Measurements from ENCODE around the gene KCNJ9. TPM values are rescaled to one million over a fixed set of nuclear protein-coding genes. Genes with fewer than 3 reads are reported as not detected.

KCNJ9 gene
- polyA plus RNA-seq, 1 donor: 0.10 TPM

- DNase-seq (ENCODE audit: low read depth): no peak
Observed at GRCh38 chr1:160087118-160087662, 5.9 kb downstream of the KCNJ9 start.

DNA sequence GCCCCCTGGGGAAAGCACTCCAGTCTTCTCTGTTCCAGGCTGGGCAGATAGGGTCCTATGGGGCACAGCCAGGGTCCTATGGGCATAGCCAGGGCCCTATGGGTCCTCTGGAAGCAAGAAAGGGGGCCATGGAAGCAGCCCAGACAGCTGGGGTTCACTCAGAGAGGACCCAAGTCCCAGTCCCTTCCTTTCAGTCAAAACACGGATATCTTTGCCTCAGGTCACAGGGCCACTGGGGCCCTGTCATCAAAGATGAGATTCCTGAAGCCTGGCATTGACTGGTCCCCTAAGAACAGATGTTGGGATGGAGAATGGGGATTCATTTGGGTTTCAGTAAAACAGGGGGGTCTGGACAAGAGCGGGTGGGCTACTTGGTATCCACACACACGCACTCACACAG is 8.5 kb downstream of the KCNJ9 start:
- no peak for DNase-seq (ENCODE audit: low read depth)

GRCh38 chr1:160090760-160091159 is 9.4 kb downstream of the KCNJ9 start:
- DNase-seq (ENCODE audit: low read depth): no peak

GRCh38 chr1:160091666-160092223 is 10.4 kb downstream of the KCNJ9 start:
- DNase-seq (ENCODE audit: low read depth): no peak

GRCh38 chr1:160092366-160093068 is 11.2 kb downstream of the KCNJ9 start:
- no peak for DNase-seq (ENCODE audit: low read depth)

- no peak for DNase-seq (ENCODE audit: low read depth)
Observed at GRCh38 chr1:160093069-160093395, 11.7 kb downstream of the KCNJ9 start.

DNA sequence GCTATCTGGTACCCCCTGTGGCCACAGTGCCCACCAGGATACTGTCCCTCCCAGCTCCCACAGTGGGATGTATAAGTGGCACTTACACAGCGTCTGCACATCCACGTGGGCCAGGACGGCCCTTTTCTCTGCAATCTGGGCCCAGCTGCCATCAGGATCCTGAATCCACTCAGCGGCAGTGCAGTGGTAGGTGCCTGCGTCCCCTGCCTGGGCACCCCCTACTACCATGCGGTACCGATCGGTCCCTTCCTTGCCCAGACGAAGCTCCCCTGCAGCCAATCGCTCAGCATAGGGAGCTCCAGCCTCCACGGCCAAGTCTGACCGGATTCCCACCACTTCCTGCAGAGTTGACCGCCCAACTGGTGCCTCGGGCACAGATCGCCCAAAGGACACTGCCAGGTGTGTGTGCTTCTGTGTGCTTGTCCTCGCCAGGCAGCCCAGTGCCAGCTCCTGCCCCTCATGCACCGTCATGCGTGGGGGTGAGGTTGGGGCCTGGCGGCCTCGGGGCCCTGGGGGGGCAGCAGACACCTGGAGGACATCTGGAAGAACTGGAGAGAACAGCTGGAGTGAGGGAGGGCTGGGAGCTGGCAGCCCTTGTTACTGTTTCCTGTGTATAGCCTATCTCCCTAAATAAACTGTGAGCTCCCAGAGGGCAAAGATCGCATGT is 12.4 kb downstream of the KCNJ9 start:
- no peak for DNase-seq (ENCODE audit: low read depth)

GRCh38 chr1:160094291-160094625 is 12.9 kb downstream of the KCNJ9 start:
- no peak for DNase-seq (ENCODE audit: low read depth)

- DNase-seq (ENCODE audit: low read depth): no peak
Observed at GRCh38 chr1:160094806-160095205, 13.5 kb downstream of the KCNJ9 start.

DNA sequence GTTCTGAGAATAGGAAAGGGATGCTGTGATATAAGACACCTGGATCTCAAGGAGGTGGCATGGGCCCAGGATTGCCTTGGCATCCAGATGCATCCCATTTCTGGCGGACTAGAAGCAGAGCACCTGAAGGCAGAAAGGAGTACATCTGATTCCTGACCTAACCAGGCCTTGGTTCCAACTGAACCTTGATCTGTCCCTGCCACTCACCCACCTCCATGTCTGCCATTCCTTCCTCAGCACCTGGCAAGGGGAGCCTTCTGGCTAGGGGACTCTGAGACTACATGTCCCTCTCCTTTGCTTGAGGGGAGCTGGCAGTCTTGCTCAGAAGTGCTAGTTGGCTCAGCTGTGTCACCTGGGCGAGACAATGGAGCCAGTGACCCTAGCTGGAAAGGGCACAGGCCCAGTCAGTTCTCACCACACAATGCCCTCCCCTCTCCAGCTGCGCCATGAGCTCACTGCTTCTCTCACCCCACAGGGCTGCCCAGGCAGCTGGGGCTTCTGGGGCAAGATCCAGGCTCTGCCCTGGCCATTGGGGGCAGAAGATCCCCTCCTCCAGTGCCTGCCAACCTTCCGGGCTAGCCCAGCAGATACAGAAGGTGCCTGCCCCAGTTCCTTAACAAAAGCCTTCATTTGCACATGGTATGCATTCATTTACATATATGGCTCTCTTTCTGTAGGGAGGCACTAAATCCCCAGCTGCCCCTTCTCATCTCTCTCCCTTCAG is 14.2 kb downstream of the KCNJ9 start:
- no peak for DNase-seq (ENCODE audit: low read depth)

DNA sequence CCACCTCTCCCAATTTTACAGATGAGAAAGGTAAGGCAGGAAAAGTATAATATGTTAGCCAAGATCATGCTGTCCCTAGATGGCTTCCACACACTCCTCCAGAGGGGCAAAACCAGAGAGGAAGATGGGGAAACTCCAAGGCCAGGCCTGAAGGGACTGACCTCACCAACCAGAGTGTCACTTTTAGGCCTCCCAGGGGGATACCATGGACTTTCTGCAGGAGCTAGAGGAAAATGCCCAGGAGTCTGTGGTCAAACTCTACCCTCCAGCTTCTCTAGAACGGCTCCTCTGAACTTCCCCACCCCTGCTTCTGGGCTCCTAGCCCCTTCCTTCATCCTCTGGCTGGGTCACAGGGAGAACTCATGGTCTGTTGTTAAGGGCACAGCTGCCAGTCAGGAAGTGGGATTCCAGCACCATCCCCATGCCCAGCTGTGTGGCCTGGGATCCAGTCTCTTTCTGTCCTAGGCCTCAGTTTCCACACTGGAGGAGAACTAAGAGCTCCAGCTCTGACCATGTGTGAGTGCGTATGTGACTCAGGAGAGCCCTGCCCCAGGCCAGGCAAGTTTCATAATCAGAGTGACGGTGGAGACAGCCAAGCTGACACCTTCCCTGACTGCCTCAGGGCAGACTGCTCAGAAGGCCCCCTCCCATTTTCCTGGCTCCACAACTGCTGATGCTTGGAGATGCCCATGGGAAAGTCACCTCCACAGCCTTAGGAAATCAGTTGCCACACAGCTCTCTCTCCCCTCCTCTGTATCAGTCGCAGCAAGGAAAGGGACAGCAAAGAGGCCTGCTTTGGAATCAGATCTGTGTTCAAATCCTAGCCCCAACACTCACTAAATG is 15.2 kb downstream of the KCNJ9 start:
- DNase-seq (ENCODE audit: low read depth): no peak

DNA sequence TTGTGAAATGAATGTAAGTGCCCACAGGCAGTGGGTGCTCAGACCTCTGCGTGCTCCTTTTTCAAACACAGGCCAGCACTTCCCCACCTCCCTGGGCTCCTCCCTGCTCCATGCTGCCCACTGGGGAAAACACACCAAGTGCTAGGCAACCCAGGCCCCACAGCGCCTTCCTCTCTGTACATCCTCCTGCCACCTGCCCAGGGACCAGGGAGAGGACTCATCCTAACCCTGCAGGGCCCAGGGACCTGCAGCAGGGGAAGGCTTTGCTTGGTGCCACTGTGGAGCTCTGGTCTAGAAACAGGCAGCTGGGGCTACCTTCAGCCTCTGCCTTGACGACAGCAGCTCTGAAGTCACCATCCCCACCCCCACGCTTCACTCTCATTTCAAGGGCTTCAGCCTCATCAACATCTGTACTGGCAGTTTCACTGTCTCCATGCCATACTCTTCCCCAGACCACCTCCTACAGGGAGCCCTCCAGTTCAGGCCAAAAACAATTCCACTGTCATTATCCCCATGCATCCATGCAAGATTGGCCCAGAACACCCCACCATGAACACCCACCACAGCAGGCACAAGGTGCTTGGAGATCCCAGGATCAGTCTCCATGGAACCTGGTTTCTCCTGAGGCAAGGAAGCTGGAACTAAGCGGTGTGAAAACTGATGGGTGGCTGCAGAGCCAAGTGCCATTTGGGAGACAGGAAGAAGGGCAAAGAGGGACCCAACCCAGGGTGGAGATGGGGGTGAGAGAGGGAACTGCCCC is 16.0 kb downstream of the KCNJ9 start:
- no peak for DNase-seq (ENCODE audit: low read depth)

GRCh38 chr1:160097911-160098851 is 16.8 kb downstream of the KCNJ9 start, which contains the start of gene IGSF8:
TSS of gene IGSF8 (minus strand) at chr1:160098619. CDS start at chr1:160098472, 147 bp downstream.
- DNase-seq (ENCODE audit: low read depth): peak; percentile 58

DNA sequence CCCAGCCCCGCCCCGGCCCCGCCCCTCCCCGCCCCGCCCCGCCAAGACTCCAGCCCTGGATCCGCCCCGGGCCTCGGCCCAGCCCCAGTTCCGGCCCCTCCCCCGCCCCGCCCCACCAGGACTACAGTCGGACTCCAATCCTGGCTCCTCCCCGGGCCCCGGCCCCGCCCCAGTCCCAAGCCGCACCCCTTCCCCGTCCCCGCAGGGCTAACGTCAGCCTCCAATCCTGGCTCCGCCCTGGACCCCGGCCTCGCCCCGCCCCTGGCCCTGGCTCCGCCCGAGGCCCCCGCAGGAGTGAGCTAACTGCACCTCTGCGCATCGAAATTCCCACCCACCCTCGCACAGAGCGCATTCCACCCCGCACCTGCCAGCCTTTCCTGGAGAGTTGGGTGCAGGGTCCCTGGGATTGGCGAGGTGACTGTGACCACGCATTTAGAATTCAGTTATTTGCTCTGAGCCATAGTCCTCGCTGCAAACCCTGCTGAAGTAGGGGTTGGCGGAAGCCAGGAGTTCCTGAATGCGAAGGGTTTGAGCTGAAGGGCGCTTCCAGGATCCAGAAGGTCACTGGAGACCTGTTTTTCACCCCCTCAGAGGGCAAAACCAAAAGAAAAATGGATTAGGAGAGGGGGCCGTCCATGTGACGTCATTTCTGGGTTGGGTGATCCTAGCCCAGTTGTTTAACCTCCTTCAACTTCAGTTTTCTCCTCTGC is 17.7 kb downstream of the KCNJ9 start:
- DNase-seq (ENCODE audit: low read depth): peak; percentile 74

GRCh38 chr1:160099716-160100375 is 18.5 kb downstream of the KCNJ9 start:
- no peak for DNase-seq (ENCODE audit: low read depth)

DNA sequence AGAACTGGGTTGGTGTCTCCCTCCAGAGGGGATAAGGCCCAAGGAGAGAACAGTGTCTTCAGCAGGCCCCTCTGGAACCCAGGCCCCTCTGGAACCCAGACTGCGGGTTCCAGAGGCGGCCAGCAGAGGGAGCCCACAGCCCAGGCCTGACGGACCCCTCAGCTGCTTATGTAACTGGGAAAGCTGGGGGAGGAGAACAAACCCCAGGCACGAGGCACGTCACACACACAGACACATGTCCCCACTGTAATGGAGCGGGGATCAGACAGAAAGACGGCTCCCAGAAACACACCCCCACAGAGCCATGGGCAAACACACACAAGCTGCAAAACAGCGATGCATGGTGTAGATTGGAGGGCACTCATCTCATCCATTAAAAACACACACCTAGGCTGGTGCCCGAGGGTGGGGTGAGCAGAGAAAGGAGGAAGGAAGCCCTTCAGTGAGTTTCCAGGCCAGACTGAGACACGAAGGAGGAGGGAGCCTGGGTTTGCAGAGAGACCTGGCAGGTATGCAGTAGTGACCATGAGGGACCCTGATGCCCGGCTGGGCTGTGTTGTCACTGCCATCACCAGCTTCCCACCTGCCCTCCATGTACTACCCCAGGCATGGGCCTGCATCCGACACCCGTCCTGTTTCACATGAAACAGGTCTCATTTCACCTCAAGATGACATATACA is 19.8 kb downstream of the KCNJ9 start:
- no peak for DNase-seq (ENCODE audit: low read depth)

GRCh38 chr1:160101717-160102522 is 20.6 kb downstream of the KCNJ9 start:
- no peak for DNase-seq (ENCODE audit: low read depth)

Data from forelimb muscle (tissue), 1 donor.